CD4-positive, alpha-beta T cell treated with Interleukin-10 for 1 hour (primary cell): ENCODE results near the gene CYP46A1.
"Not testable (repeated sequence)": the region's sequence is repeated elsewhere in the genome, so short reads cannot be mapped to it uniquely, and the experiment has no call there.

Source experiments
- DNase-seq: peaks from one replicate; pipeline ENCODE4 v3.0.0-alpha.2; 2020

Gene CYP46A1

DNA sequence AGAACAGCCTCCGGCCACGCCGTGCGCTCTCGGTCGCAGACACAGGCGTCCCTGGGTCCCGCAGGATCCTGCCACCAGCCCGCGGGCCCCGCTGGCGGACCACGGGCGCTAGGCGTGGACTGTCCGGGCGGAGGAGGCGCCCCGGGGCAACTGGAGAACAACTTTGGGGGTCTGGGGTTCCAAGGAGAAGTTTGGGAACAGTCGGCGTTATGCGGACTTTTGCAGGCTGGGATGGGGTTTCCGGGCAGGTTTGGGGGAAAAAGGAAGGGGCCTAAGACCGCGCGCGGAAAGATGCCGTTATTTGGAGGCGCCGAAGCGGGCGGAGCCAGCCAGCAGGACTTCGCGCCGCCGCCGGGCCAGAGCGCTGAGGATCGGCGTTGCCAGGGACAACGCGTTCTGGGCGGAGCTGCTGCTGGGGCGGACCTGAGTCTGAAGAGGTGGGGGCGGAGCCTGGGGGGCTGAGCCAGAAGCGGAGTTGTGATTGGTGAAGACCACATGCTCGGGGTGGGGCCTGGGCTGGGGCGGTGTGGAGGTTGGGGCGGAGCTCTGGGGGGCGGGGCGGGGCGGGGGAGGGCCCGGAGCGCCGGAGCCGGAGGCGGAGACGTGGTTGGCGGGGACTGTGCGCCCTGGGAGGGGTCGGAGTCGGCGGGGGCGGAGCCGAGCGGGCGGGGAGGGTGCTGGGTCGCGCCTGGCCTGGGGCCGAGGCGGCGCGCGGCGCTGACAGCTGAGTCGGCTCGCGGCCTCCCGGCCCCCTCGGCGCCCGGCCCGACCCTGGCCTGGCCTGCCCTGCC lies at the start of gene CYP46A1:
CYP46A1 (plus strand) TSS at position 680 of the 791 bp plus-strand sequence. CDS start 120 bp downstream, outside the sequence.
- peak; percentile 99 for DNase-seq

- DNase-seq, result no peak
These were observed 49.7 kb upstream of the CYP46A1 start for GRCh38 chr14:99634443-99634842.

- no peak for DNase-seq
These were observed 49.0 kb upstream of the CYP46A1 start for GRCh38 chr14:99635116-99635515.

DNA sequence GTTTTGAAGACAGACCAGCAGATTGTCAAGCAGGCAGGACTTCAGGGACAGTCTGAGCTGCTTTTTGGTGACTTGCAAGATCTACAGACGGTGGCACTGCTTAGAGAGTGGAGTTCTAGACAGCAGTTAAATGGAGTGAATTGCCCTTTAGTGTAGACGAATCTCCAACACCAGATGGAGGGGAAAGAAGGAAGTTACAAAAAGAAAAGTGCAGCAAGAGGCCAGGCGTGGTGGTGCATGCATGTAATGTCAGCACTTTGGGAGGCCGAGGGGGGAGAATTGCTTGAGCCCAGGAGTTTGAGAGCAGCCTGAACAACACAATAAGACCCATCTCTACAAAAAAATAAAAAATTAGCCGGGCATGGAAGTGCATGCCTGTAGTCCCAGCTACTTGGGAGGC lies 47.6 kb upstream of the CYP46A1 start:
- DNase-seq, result no peak

DNA sequence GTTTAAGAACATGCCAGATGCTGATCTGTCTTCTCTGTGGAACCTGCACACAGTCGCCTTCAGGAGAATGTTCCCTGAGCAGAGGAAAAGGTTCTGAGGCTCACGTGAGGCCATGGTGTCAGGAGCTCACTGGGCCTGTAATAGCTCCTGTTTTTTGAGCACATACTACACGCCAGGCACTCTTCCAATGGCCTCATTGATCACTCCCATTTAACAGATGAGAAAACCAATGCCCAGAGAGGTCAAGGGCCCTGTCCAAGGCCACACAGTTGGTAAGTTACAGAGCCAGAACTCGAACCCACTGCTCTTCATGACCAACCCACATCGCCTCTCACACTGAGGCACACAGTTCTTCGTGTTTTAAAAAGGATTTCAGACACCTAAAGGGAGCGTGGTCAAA lies 46.5 kb upstream of the CYP46A1 start:
- DNase-seq, result no peak

DNA sequence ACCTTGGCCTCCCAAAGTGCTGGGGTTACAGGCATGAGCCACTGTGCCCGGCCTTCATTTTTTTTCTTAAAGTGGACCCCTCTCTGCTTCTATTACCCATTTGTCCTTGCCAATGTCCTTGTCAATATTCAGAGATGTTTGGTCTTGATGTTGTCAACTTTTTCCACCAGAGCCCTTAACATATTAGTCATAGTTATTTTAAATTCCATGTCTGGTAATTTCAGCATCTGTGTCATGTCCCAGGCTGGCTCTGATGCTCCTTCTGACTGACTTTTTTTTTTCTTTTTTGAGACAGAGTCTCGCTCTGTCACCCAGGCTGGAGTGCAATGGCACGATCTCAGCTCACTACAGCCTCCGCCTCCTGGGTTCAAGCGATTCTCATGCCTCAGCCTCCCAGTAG lies 41.3 kb upstream of the CYP46A1 start:
- not testable (repeated sequence) for DNase-seq

DNA sequence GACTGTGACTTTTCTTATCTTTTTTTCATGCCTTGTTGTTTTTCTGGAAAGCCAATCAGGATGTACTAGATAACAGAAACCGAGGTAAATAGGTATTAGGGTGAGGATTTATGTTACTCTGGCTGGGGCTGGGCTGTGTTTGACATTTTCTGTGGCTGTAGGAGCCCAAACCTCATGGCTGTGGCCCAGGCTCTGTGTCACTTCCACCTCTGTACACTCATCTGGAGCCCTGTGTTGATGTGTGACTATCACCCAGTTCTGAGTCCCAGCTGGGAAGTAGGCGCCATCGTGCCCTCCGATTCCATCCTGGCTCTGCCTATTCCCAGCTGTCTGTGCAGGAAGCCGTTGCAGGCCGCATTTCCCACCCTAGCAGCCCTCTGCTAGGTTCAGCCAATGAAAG lies 40.8 kb upstream of the CYP46A1 start:
- no peak for DNase-seq

GRCh38 chr14:99644035-99644587 lies 40.0 kb upstream of the CYP46A1 start:
- DNase-seq, result no peak

DNA sequence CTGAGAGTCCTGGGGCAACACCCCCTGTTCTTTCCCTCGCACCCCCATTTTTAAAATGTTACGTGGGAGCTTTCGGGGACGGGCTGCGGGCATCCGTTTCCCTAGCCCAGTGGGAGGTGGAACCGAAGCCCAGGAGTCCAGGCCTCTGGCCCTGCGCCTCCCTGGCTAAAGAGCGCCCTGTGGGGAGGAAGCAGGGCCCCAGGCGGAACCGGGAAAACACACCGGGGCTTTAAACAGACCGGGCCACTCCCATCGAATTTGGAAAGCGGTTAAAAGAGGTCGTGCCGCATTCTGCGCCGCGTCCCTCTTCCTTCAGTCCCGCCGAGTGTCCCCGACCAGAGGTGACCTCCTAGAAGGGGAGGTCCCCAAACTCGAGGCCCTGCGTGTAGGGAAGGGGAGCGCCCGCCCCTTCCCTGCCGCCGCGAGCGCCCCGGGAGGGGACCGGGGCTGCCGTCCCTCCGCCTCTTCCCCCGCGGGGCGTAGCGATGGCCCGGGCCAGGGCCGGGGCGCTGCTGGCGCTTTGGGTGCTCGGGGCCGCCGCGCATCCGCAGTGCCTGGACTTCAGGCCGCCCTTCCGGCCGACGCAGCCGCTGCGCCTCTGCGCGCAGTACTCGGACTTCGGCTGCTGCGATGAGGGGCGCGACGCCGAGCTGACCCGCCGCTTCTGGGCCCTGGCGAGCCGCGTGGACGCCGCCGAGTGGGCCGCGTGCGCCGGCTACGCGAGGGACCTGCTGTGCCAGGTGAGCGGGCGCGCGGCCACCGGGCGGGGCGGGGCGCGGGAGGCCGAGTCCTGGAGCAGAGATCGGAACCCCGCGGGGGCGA lies 39.2 kb upstream of the CYP46A1 start, which contains the start of gene HHIPL1:
HHIPL1 (plus strand) TSS at position 407 of the 822 bp plus-strand sequence; CDS start at position 486, 79 bp downstream.
- no peak for DNase-seq

- no peak for DNase-seq
These were observed 38.3 kb upstream of the CYP46A1 start for GRCh38 chr14:99645545-99646505.

GRCh38 chr14:99647411-99647810 lies 36.7 kb upstream of the CYP46A1 start:
- DNase-seq, result no peak

GRCh38 chr14:99648027-99648784 lies 35.9 kb upstream of the CYP46A1 start:
- DNase-seq, result no peak

GRCh38 chr14:99649219-99649618 lies 34.9 kb upstream of the CYP46A1 start:
- DNase-seq, result no peak

- no peak for DNase-seq
These were observed 34.5 kb upstream of the CYP46A1 start for GRCh38 chr14:99649643-99650042.

- no peak for DNase-seq
These were observed 33.9 kb upstream of the CYP46A1 start for GRCh38 chr14:99650189-99650588.

GRCh38 chr14:99651953-99652746 lies 31.9 kb upstream of the CYP46A1 start:
- no peak for DNase-seq

DNA sequence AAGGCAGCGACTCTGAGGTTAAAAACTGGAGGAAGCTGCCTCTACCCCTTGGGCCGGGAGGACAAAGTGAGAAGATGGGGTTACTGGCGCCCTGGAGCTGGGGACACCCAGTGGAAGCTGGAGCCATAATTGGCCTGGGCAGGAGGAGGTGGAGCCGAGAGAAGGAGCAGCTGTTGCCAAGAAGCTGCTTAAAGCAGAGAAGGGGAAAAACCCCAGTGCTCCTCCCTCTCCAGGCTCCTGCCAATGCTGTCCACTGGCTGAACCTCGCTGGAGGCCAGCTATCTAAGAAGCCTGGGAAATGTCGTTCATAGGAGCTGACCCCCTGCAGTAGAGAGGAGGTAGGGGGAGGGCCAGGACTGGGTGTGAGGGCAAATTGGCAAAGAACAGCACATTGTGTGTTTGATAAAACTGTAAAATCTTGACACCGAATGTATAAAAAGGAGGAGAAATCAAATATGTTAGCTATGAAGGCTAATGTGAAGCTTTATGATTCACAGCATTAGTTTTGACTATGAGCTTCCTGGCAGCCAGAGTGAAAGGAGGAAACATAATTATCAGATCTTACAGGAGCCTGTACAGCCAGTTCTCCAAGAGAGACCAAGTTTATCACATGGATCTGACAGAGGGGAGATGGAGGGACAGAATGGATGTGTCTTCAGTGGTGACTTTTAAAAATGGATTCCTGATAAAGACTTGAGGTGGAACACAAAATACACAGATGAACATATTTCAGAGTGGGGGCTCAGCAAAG lies 29.7 kb upstream of the CYP46A1 start:
- DNase-seq, result no peak

DNA sequence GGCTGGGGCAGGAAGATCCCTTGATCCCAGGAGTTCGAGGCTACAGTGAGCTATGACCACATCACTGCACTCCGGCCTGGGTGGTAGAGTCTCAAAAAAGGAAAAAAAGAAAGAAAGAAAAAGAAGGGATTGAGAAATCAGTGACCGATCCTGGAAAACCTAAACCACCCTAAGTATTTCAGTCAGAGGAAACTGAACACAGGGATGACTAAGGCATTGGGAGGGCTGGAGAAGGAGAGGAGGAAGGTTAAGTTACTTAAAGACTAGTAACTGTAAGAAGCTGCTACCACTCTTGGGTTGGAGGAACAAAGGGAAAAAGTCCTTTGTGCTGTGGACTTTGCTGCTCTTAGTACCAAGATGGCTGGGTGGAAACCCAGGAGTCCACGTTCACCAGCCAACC lies 28.6 kb upstream of the CYP46A1 start:
- no peak for DNase-seq

GRCh38 chr14:99656171-99656570 lies 27.9 kb upstream of the CYP46A1 start:
- no peak for DNase-seq

- DNase-seq, result no peak
These were observed 26.4 kb upstream of the CYP46A1 start for GRCh38 chr14:99657645-99658155.
